CD14-positive monocyte (primary cell): ENCODE results near the gene MUC20. TPM values are rescaled to one million over a fixed set of nuclear protein-coding genes. Genes with fewer than 3 reads are reported as not detected.

Source experiments
- DNase-seq, 3 donors: peaks; one replicate each; pipeline ENCODE4 v3.0.0-alpha.2; 2011 to 2022
- H2AFZ ChIP-seq: 2 replicates; pipeline ENCODE4 v1.6.0; 2012; ENCODE audit warnings: mild to moderate bottlenecking, low read depth, low read length, inconsistent platforms; ENCODE audit not compliant: insufficient read depth, poor library complexity, severe bottlenecking
- H3K27ac ChIP-seq, 2 donors: 1 replicate in 1 of 2; 2 replicates in 1 of 2; pipeline ENCODE4 v1.5.1; 2012 to 2013; ENCODE audit warnings: low read length in 2 of 2, control low read depth in 1 of 2, inconsistent platforms in 1 of 2, low read depth in 1 of 2, mild to moderate bottlenecking in 1 of 2
- H3K27me3 ChIP-seq, 2 donors: one replicate each; pipeline versions ENCODE4 v1.6.0 to v1.6.1; 2011 to 2013; ENCODE audit warnings: low read length in 2 of 2; ENCODE audit not compliant: control insufficient read depth in 2 of 2, insufficient read depth in 2 of 2
- H3K36me3 ChIP-seq, 2 donors: replicated peaks in 1 of 2; 1 replicate in 1 of 2; 2 replicates in 1 of 2; pipeline versions ENCODE4 v1.5.1 to v1.6.1; 2012 to 2013; ENCODE audit warnings: low read length in 2 of 2, control low read depth in 1 of 2, inconsistent platforms in 1 of 2, mild to moderate bottlenecking in 1 of 2; ENCODE audit not compliant: insufficient read depth in 2 of 2, control insufficient read depth in 1 of 2
- H3K4me1 ChIP-seq, 2 donors: 1 replicate in 1 of 2; 2 replicates in 1 of 2; pipeline versions ENCODE4 v1.5.1 to v1.6.1; 2012 to 2013; ENCODE audit warnings: low read length in 2 of 2, control low read depth in 1 of 2, inconsistent platforms in 1 of 2, mild to moderate bottlenecking in 1 of 2, moderate library complexity in 1 of 2; ENCODE audit not compliant: insufficient read depth in 2 of 2, control insufficient read depth in 1 of 2
- H3K4me2 ChIP-seq: replicated peaks from 2 replicates; pipeline ENCODE3; 2012; ENCODE audit warnings: low read length, moderate library complexity, mild to moderate bottlenecking; ENCODE audit not compliant: poor library complexity, severe bottlenecking; ENCODE audit errors: extremely low read depth
- H3K4me3 ChIP-seq, 3 experiments: fragments of 200-600 bp in 1 of 3; sonication (generic) in 1 of 3; replicated peaks in 1 of 3; 1 replicate in 2 of 3; 2 replicates in 1 of 3; pipeline ENCODE4 v1.5.1; 2011 to 2013; ENCODE audit warnings: low read length in 3 of 3, mild to moderate bottlenecking in 3 of 3, control low read depth in 2 of 3, low read depth in 2 of 3, inconsistent platforms in 1 of 3, moderate library complexity in 1 of 3
- H3K79me2 ChIP-seq: 2 replicates; pipeline ENCODE4 v1.6.0; 2012; ENCODE audit warnings: mild to moderate bottlenecking, control low read depth, inconsistent platforms, low read length, moderate library complexity; ENCODE audit not compliant: insufficient read depth
- H3K9ac ChIP-seq: 2 replicates; pipeline ENCODE4 v1.6.0; 2017; ENCODE audit warnings: low read length, mild to moderate bottlenecking; ENCODE audit not compliant: insufficient read depth, poor library complexity, severe bottlenecking
- H3K9me3 ChIP-seq, 2 donors: replicated peaks in 1 of 2; 1 replicate in 1 of 2; 2 replicates in 1 of 2; pipeline versions ENCODE4 v1.5.1 to v1.6.1; 2012 to 2013; ENCODE audit warnings: low read length in 2 of 2, control low read depth in 1 of 2; ENCODE audit not compliant: control insufficient read depth in 1 of 2, insufficient read depth in 1 of 2
- H4K20me1 ChIP-seq: 2 replicates; pipeline ENCODE4 v1.6.0; 2012; ENCODE audit warnings: mild to moderate bottlenecking, low read length, control low read depth, moderate library complexity; ENCODE audit not compliant: insufficient read depth
- H3K27ac Mint-ChIP-seq, 7 donors: one replicate each; pipeline ENCODE4 v1.8.0; 2020; ENCODE audit warnings: mild to moderate bottlenecking in 7 of 7, mixed read lengths in 7 of 7, moderate library complexity in 6 of 7, inconsistent platforms in 2 of 7
- H3K27me3 Mint-ChIP-seq, 3 donors: one replicate each; pipeline ENCODE4 v1.8.0; 2021 to 2022; ENCODE audit warnings: low read depth in 3 of 3, mild to moderate bottlenecking in 3 of 3, mixed read lengths in 3 of 3, moderate library complexity in 3 of 3, inconsistent platforms in 1 of 3
- H3K36me3 Mint-ChIP-seq, 2 donors: one replicate each; pipeline ENCODE4 v1.8.0; 2020; ENCODE audit warnings: mixed read lengths in 2 of 2, inconsistent platforms in 1 of 2, mild to moderate bottlenecking in 1 of 2
- H3K4me1 Mint-ChIP-seq: one replicate; pipeline ENCODE4 v1.8.0; 2020; ENCODE audit warnings: mild to moderate bottlenecking, mixed read lengths
- H3K4me3 Mint-ChIP-seq, 2 donors: one replicate each; pipeline ENCODE4 v1.8.0; 2020; ENCODE audit warnings: mild to moderate bottlenecking in 2 of 2, mixed read lengths in 2 of 2, moderate library complexity in 1 of 2
- H3K9me3 Mint-ChIP-seq, 7 donors: one replicate each; pipeline ENCODE4 v1.8.0; 2020 to 2022; ENCODE audit warnings: mixed read lengths in 7 of 7, mild to moderate bottlenecking in 6 of 7, moderate library complexity in 6 of 7, inconsistent platforms in 2 of 7
- WGBS: methylation state at CpG from one replicate; pipeline ENCODE4 v1.1.5; 2013; ENCODE audit warnings: missing lambda C conversion rate; ENCODE audit not compliant: insufficient coverage; 5-methylcytosine and 5-hydroxymethylcytosine counted together
- intact Hi-C, 2 donors: fragments of 100-400 bp; cut with micrococcal nuclease; formaldehyde crosslinking; loops; one replicate each; pipeline versions ENCODE4 v1.15.0 to v1.15.1; 2023
- polyA plus RNA-seq, 3 donors: library from polyadenylated mRNA; depleted of rRNA in 1 of 3; unstranded in 2 of 3; stranded (reverse) in 1 of 3; fragments of 300-500 nt in 2 of 3; fragments of >200 nt in 1 of 3; fragmentation: Illumina TruSeq in 2 of 3; gene quantifications; 1 replicate in 2 of 3; 2 replicates in 1 of 3; pipeline ENCODE4 v1.2.3, GENCODE V29; 2012 to 2021
- TF ChIP-seq, protein P1 (sequence below): fragments of 200-600 bp; IDR thresholded peaks from one replicate; pipeline ENCODE4 v1.8.0; 2022; ENCODE audit warnings: antibody characterized with exemption, mild to moderate bottlenecking

Gene MUC20
- polyA plus RNA-seq, 3 donors, result 5.4 TPM; not detected in 2

GRCh38 chr3:195768414-195768813 lies 47.6 kb downstream of the MUC20 start:
- no peak overlapping the region for H3K4me2 ChIP-seq
- no peak overlapping the region for H3K4me3 ChIP-seq
- no peaks in the 10 kb centered on the region for H3K36me3 ChIP-seq
- H3K27ac Mint-ChIP-seq, result no peak overlapping the region
- H3K4me3 Mint-ChIP-seq, result no peak overlapping the region
- 93% methylated on average over 3 of the region's 6 CpGs for WGBS
- no peak overlapping the region for H3K9ac ChIP-seq
- intact Hi-C loops, result no loop called here
- TF ChIP-seq, protein P1, sequence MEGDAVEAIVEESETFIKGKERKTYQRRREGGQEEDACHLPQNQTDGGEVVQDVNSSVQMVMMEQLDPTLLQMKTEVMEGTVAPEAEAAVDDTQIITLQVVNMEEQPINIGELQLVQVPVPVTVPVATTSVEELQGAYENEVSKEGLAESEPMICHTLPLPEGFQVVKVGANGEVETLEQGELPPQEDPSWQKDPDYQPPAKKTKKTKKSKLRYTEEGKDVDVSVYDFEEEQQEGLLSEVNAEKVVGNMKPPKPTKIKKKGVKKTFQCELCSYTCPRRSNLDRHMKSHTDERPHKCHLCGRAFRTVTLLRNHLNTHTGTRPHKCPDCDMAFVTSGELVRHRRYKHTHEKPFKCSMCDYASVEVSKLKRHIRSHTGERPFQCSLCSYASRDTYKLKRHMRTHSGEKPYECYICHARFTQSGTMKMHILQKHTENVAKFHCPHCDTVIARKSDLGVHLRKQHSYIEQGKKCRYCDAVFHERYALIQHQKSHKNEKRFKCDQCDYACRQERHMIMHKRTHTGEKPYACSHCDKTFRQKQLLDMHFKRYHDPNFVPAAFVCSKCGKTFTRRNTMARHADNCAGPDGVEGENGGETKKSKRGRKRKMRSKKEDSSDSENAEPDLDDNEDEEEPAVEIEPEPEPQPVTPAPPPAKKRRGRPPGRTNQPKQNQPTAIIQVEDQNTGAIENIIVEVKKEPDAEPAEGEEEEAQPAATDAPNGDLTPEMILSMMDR, result no peak
- H3K4me1 Mint-ChIP-seq, result no peaks in the 10 kb centered on the region
- no peaks in the 10 kb centered on the region for H4K20me1 ChIP-seq
- no peak overlapping the region for H2AFZ ChIP-seq
- H3K36me3 Mint-ChIP-seq, result no peaks in the 10 kb centered on the region
- H3K9me3 ChIP-seq, result no peaks in the 10 kb centered on the region
- peaks cover 0 to 17% (median 11%) of the 10 kb centered on the region in 3 donors for H3K27me3 Mint-ChIP-seq
- no peak overlapping the region for H3K27ac ChIP-seq
- H3K79me2 ChIP-seq, result no peaks in the 10 kb centered on the region
- H3K9me3 Mint-ChIP-seq, result peaks cover 0 to 13% (median 3%) of the 10 kb centered on the region in 7 donors
- no peak for DNase-seq
- no peaks in the 10 kb centered on the region for H3K4me1 ChIP-seq
- H3K27me3 ChIP-seq, result no peaks in the 10 kb centered on the region

DNA sequence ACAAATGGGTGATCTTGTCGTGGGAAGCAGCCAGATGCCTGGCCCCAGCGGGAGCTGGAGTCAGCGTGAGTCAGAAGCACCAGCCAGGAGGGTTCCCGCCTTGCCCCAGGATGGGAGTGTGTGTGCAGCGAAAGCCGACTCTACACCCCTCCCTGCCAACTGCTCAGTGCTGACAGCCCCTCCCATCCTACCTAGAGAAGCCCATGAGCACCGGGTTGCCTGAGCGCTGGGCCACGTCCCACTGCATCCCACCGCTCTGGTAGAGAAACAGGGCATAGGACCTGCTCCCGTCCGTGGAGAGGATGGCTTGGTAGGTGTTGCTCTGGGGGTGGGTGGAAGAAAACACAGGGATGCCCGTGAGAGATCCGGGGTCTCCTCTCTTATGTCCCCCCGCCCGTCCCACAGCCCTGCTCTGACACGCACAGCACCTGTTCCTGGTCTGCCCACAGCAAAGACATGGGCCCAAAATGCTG lies 48.1 kb downstream of the MUC20 start:
- H3K9me3 Mint-ChIP-seq, result peaks cover 0 to 12% (median 3%) of the 10 kb centered on the region in 7 donors
- no peaks in the 10 kb centered on the region for H3K36me3 ChIP-seq
- H3K27me3 ChIP-seq, result no peaks in the 10 kb centered on the region
- H3K4me3 Mint-ChIP-seq, result no peak overlapping the region
- H3K27ac Mint-ChIP-seq, result no peak overlapping the region
- H3K4me3 ChIP-seq, result no peak overlapping the region
- no peaks in the 10 kb centered on the region for H3K4me1 ChIP-seq
- no peak overlapping the region for H2AFZ ChIP-seq
- H3K79me2 ChIP-seq, result no peaks in the 10 kb centered on the region
- DNase-seq, result no peak
- H3K36me3 Mint-ChIP-seq, result no peaks in the 10 kb centered on the region
- H3K27me3 Mint-ChIP-seq, result peaks cover 0 to 12% (median 8%) of the 10 kb centered on the region in 3 donors
- no peaks in the 10 kb centered on the region for H3K4me1 Mint-ChIP-seq
- no peaks in the 10 kb centered on the region for H4K20me1 ChIP-seq
- WGBS, result 89% methylated on average over 9 of the region's 17 CpGs
- TF ChIP-seq, protein P1, result no peak
- intact Hi-C loops, result no loop called here
- no peak overlapping the region for H3K4me2 ChIP-seq
- no peak overlapping the region for H3K27ac ChIP-seq
- H3K9ac ChIP-seq, result no peak overlapping the region
- no peaks in the 10 kb centered on the region for H3K9me3 ChIP-seq
